Measurements from ENCODE around the gene TNPO3.

TNPO3 gene

GRCh38 chr7:128906001-128906765, 148.7 kb downstream of the TNPO3 start:
- no peak for TF ChIP-seq ZNF274 (IDR thresholded peaks at IDR 0.05; ENCODE audit: low read depth, low read length)
- no peak overlapping the region for H3K4me3 ChIP-seq (ENCODE audit: low read length)

GRCh38 chr7:128904381-128905197, 150.3 kb downstream of the TNPO3 start:
- no peak overlapping the region for H3K4me3 ChIP-seq (ENCODE audit: low read length)
- TF ChIP-seq ZNF274 (IDR thresholded peaks at IDR 0.05; ENCODE audit: low read depth, low read length): no peak
